MM.1S (cell line): ENCODE results near the gene JAKMIP2.

Source experiments
- DNase-seq: peaks from one replicate; pipeline ENCODE4 v3.0.0-alpha.2; 2015
- H2AFZ ChIP-seq: fragments of 300-600 bp; sonication (generic); 2 replicates; pipeline ENCODE4 v1.6.0; 2016; ENCODE audit warnings: antibody characterized with exemption, low read length
- H3F3A ChIP-seq: fragments of 300-600 bp; sonication (generic); 2 replicates; pipeline ENCODE4 v1.6.1; 2016; ENCODE audit warnings: mild to moderate bottlenecking, antibody characterized with exemption, low read length, moderate library complexity, mixed read lengths; ENCODE audit not compliant: insufficient read depth
- H3K27ac ChIP-seq: fragments of 300-600 bp; sonication (generic); 2 replicates; pipeline ENCODE4 v1.5.1; 2016; ENCODE audit warnings: mild to moderate bottlenecking, low read length
- H3K27me3 ChIP-seq: fragments of 300-600 bp; sonication (generic); replicated peaks from 2 replicates; pipeline ENCODE4 v1.6.0; 2016; ENCODE audit warnings: low read length; ENCODE audit not compliant: insufficient read depth
- H3K36me3 ChIP-seq: fragments of 300-600 bp; sonication (generic); replicated peaks from 2 replicates; pipeline ENCODE4 v1.6.1; 2016; ENCODE audit warnings: mild to moderate bottlenecking, low read length, mixed read lengths; ENCODE audit not compliant: insufficient read depth
- H3K4me1 ChIP-seq: fragments of 300-600 bp; sonication (generic); 2 replicates; pipeline ENCODE4 v1.6.1; 2016; ENCODE audit warnings: low read length, mixed read lengths
- H3K4me2 ChIP-seq: fragments of 300-600 bp; sonication (generic); 2 replicates; pipeline ENCODE4 v1.6.0; 2016; ENCODE audit warnings: low read depth, low read length
- H3K4me3 ChIP-seq: fragments of 300-600 bp; sonication (generic); 2 replicates; pipeline ENCODE4 v1.5.1; 2016; ENCODE audit warnings: low read length, mixed read lengths
- H3K79me2 ChIP-seq: fragments of 300-600 bp; sonication (generic); 2 replicates; pipeline ENCODE4 v1.6.1; 2016; ENCODE audit warnings: mixed run types, low read length, mixed read lengths
- H3K9ac ChIP-seq: fragments of 300-600 bp; sonication (generic); 2 replicates; pipeline ENCODE4 v1.6.1; 2016; ENCODE audit warnings: low read length, mixed read lengths
- H3K9me2 ChIP-seq: fragments of 300-600 bp; sonication (generic); replicated peaks from 2 replicates; pipeline ENCODE4 v1.6.1; 2016; ENCODE audit warnings: mild to moderate bottlenecking, low read length, mixed read lengths; ENCODE audit not compliant: insufficient read depth
- H3K9me3 ChIP-seq: fragments of 300-600 bp; sonication (generic); replicated peaks from 2 replicates; pipeline ENCODE4 v1.6.1; 2016; ENCODE audit warnings: mild to moderate bottlenecking, low read length, mixed read lengths; ENCODE audit not compliant: insufficient read depth
- H4K20me1 ChIP-seq: fragments of 300-600 bp; sonication (generic); 2 replicates; pipeline ENCODE4 v1.6.1; 2016; ENCODE audit warnings: mild to moderate bottlenecking, low read length, moderate library complexity, mixed read lengths; ENCODE audit not compliant: insufficient read depth
- CTCF ChIP-seq: fragments of 300-600 bp; sonication (generic); IDR thresholded peaks from 2 replicates; pipeline ENCODE4 v1.5.1; 2016; ENCODE audit warnings: antibody characterized with exemption, low read length, mixed read lengths
- EZH2 ChIP-seq: fragments of 300-600 bp; sonication (generic); optimal IDR thresholded peaks from 2 replicates; pipeline ENCODE3; 2017; ENCODE audit warnings: low read depth, mild to moderate bottlenecking, antibody characterized with exemption, low read length, mixed read lengths
- EZH2phosphoT487 ChIP-seq: fragments of 300-600 bp; sonication (generic); IDR thresholded peaks from 2 replicates; pipeline ENCODE4 v1.6.1; 2018; ENCODE audit warnings: antibody characterized with exemption, low read length

The JAKMIP2 gene

GRCh38 chr5:147742151-147742550 lies 40.4 kb downstream of the JAKMIP2 start:
- Histone ChIP-seq H3K79me2 (peaks cover 21% of the 10 kb centered on the region), H3K27me3 (no peaks in the 10 kb centered on the region), H2AFZ (no peak overlapping the region), H4K20me1 (no peaks in the 10 kb centered on the region), H3K36me3 (no peaks in the 10 kb centered on the region), H3K27ac (no peak overlapping the region), H3F3A (peaks cover 4% of the 10 kb centered on the region; the same call in 1 of the 2 replicates), H3K4me1 (peaks cover 5% of the 10 kb centered on the region; the same call in 1 of the 2 replicates), H3K4me3 (no peak overlapping the region), H3K9me3 (no peaks in the 10 kb centered on the region), H3K9me2 (no peaks in the 10 kb centered on the region), H3K9ac (no peak overlapping the region), H3K4me2 (no peak overlapping the region)
- no peak for TF ChIP-seq CTCF
- no peak for TF ChIP-seq EZH2phosphoT487
- TF ChIP-seq EZH2 = no peak
- no peak for DNase-seq

DNA sequence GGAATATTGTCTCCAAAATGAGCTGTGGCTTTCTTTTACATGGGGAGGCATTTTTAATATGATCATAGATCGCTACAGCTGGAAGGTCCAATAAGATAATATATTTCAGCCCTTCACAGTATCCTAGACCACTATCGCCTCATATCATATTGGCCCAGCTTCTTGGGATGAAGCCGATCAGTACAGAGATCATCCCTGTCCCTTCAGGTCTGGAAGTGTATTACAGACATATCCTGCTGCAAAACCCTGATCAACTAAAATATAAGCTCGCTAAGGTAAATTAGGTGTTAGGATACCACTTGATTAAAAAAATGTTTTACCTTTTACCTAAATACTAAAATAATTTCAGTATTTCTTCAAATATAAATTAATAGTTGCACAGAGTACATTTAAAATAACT lies 41.7 kb downstream of the JAKMIP2 start:
- Histone ChIP-seq H3K79me2 (peaks cover 22% of the 10 kb centered on the region; the same call in 1 of the 2 replicates), H3K36me3 (no peaks in the 10 kb centered on the region), H3K4me1 (peaks cover 13% of the 10 kb centered on the region), H3K4me3 (no peak overlapping the region), H3K9me2 (no peaks in the 10 kb centered on the region), H3K27me3 (no peaks in the 10 kb centered on the region), H4K20me1 (no peaks in the 10 kb centered on the region), H3K4me2 (no peak overlapping the region), H3F3A (peaks cover 14% of the 10 kb centered on the region), H3K9me3 (no peaks in the 10 kb centered on the region), H3K27ac (no peak overlapping the region), H3K9ac (no peak overlapping the region), H2AFZ (no peak overlapping the region)
- no peak for DNase-seq
- no peak for TF ChIP-seq EZH2phosphoT487

GRCh38 chr5:147737921-147738320 lies 44.6 kb downstream of the JAKMIP2 start:
- no peaks in the 10 kb centered on the region for H3K27me3 ChIP-seq
- no peaks in the 10 kb centered on the region for H4K20me1 ChIP-seq
- no peak overlapping the region for H3K27ac ChIP-seq
- no peak overlapping the region for H3K9ac ChIP-seq
- no peak overlapping the region for H3K4me3 ChIP-seq
- no peak for TF ChIP-seq EZH2phosphoT487
- TF ChIP-seq EZH2 = no peak
- no peak for TF ChIP-seq CTCF
- H3K9me3 ChIP-seq = no peaks in the 10 kb centered on the region
- H3K4me1 ChIP-seq = peaks cover 18% of the 10 kb centered on the region
- H3F3A ChIP-seq = peaks cover 28% of the 10 kb centered on the region
- H2AFZ ChIP-seq = no peak overlapping the region
- H3K4me2 ChIP-seq = no peak overlapping the region
- H3K79me2 ChIP-seq = peaks cover 21% of the 10 kb centered on the region; the same call in 1 of the 2 replicates
- H3K9me2 ChIP-seq = no peaks in the 10 kb centered on the region
- no peak for DNase-seq
- H3K36me3 ChIP-seq = no peaks in the 10 kb centered on the region

GRCh38 chr5:147735621-147736125 lies 46.9 kb downstream of the JAKMIP2 start:
- Histone ChIP-seq H3K9me3 (no peaks in the 10 kb centered on the region), H3K27ac (peak overlapping the region; percentile 75; the same call in 1 of the 2 replicates), H3K79me2 (peaks cover 24% of the 10 kb centered on the region; the same call in 1 of the 2 replicates), H3K9me2 (no peaks in the 10 kb centered on the region), H2AFZ (no peak overlapping the region), H3F3A (peaks cover 28% of the 10 kb centered on the region), H3K27me3 (no peaks in the 10 kb centered on the region), H3K36me3 (no peaks in the 10 kb centered on the region), H3K4me2 (peak overlapping the region; percentile 64), H3K4me1 (peaks cover 18% of the 10 kb centered on the region), H3K9ac (no peak overlapping the region), H3K4me3 (peak overlapping the region; percentile 34; the same call in 1 of the 2 replicates), H4K20me1 (no peaks in the 10 kb centered on the region)
- DNase-seq = peak; percentile 46
- TF ChIP-seq CTCF = no peak
- TF ChIP-seq EZH2phosphoT487 = no peak
